Body of pancreas (tissue), 4 donors: ENCODE results near the gene IFNAR1. TPM values are rescaled to one million over a fixed set of nuclear protein-coding genes. Genes with fewer than 3 reads are reported as not detected.

ENCODE experiments used
- ATAC-seq: fragments of 150-250 bp; one replicate; pipeline ENCODE4 v1.9.1; 2016
- DNase-seq, 4 donors: peaks; one replicate each; pipeline ENCODE4 v3.0.0-alpha.2; 2019
- H3K27ac ChIP-seq, 4 donors: fragments of 200-600 bp; sonication (generic); 1 replicate in 3 of 4; 2 replicates in 1 of 4; pipeline versions ENCODE4 v1.5.1 to v1.6.1; 2016 to 2019; ENCODE audit warnings: mild to moderate bottlenecking in 1 of 4, mixed read lengths in 1 of 4, moderate library complexity in 1 of 4
- H3K27me3 ChIP-seq, 2 donors: fragments of 200-600 bp; sonication (generic); one replicate each; pipeline ENCODE4 v1.6.0; 2016; ENCODE audit warnings: mild to moderate bottlenecking in 1 of 2
- H3K36me3 ChIP-seq, 2 donors: fragments of 200-600 bp; sonication (generic); replicated peaks in 1 of 2; 2 replicates each; pipeline ENCODE4 v1.5.1; 2016; ENCODE audit warnings: low read depth in 2 of 2; ENCODE audit not compliant: insufficient read depth in 1 of 2
- H3K4me1 ChIP-seq: fragments of 200-600 bp; sonication (generic); one replicate; pipeline ENCODE4 v1.6.0; 2016
- H3K4me3 ChIP-seq, 2 donors: fragments of 200-600 bp; sonication (generic); 1 replicate in 1 of 2; 2 replicates in 1 of 2; pipeline ENCODE4 v1.5.1; 2016 to 2019
- H3K9me3 ChIP-seq, 3 donors: fragments of 200-600 bp; sonication (generic); 1 replicate in 2 of 3; 2 replicates in 1 of 3; pipeline ENCODE4 v1.5.1; 2016
- POLR2A ChIP-seq, 3 donors: fragments of 450-650 bp; IDR thresholded peaks; one replicate each; pipeline ENCODE4 v1.6.1; 2016; ENCODE audit warnings: antibody characterized with exemption in 3 of 3, mild to moderate bottlenecking in 2 of 3
- WGBS, 2 donors: methylation state at CpG; one replicate each; pipeline ENCODE4 v1.1.5; 2017; 5-methylcytosine and 5-hydroxymethylcytosine counted together
- intact Hi-C: fragments of 100-400 bp; cut with DNase I; formaldehyde crosslinking; loops from one replicate; pipeline ENCODE4 v1.15.1; 2023
- total RNA-seq, 2 donors: library from RNA; depleted of rRNA; stranded (reverse); fragments of >200 nt; gene quantifications; one replicate each; pipeline ENCODE4 v1.1.0, GENCODE V29; 2016
- TF ChIP-seq, protein P1 (sequence below), 7 experiments: fragments of 450-650 bp in 4 of 7; fragments of 200-600 bp in 3 of 7; sonication (generic) in 3 of 7; IDR thresholded peaks; one replicate each; pipeline ENCODE4 v1.5.1; 2016 to 2019; ENCODE audit warnings: antibody characterized with exemption in 7 of 7

The IFNAR1 gene
- total RNA-seq, 2 donors from 2014 or later, result 14.2 to 17.9 TPM

DNA sequence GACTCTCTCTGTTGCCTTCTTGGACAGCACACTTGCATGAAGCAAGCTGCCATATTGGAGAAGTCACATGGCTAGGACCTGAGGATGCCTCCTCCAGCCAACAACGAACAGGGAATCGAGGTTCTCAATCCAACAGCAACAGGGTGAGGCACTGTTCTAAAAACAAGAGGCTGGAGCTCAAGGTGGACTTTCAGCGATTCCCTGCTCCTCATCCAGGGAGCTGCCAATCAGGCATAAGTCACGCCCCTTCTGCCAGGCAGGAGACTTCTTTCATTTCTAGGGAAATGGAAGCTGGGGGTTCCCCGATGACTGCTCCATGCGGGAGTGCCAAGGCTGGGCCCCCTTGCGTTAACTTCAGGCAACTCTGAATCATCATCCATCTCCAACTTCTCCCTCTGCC, 22.7 kb upstream of the IFNAR1 start:
- H3K36me3 ChIP-seq, result peaks cover 0 to under 1% of the 10 kb centered on the region in 2 donors
- no peak overlapping the region for H3K4me3 ChIP-seq
- peaks cover 10% of the 10 kb centered on the region for H3K4me1 ChIP-seq
- WGBS, 2 donors, result 78 to 85% methylated on average over 7 of the region's 7 CpGs
- ATAC-seq, result no peak
- DNase-seq, result peak in 1 of 4 donors; percentile 3
- no peak for TF ChIP-seq POLR2A (IDR thresholded peaks at IDR 0.05)
- TF ChIP-seq, protein P1, sequence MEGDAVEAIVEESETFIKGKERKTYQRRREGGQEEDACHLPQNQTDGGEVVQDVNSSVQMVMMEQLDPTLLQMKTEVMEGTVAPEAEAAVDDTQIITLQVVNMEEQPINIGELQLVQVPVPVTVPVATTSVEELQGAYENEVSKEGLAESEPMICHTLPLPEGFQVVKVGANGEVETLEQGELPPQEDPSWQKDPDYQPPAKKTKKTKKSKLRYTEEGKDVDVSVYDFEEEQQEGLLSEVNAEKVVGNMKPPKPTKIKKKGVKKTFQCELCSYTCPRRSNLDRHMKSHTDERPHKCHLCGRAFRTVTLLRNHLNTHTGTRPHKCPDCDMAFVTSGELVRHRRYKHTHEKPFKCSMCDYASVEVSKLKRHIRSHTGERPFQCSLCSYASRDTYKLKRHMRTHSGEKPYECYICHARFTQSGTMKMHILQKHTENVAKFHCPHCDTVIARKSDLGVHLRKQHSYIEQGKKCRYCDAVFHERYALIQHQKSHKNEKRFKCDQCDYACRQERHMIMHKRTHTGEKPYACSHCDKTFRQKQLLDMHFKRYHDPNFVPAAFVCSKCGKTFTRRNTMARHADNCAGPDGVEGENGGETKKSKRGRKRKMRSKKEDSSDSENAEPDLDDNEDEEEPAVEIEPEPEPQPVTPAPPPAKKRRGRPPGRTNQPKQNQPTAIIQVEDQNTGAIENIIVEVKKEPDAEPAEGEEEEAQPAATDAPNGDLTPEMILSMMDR (IDR thresholded peaks at IDR 0.05), result no peak
- no peaks in the 10 kb centered on the region for H3K27me3 ChIP-seq
- peak overlapping the region in 1 of 4 donors; percentile 58 for H3K27ac ChIP-seq
- no peaks in the 10 kb centered on the region for H3K9me3 ChIP-seq
- intact Hi-C loops, result no loop called here

DNA sequence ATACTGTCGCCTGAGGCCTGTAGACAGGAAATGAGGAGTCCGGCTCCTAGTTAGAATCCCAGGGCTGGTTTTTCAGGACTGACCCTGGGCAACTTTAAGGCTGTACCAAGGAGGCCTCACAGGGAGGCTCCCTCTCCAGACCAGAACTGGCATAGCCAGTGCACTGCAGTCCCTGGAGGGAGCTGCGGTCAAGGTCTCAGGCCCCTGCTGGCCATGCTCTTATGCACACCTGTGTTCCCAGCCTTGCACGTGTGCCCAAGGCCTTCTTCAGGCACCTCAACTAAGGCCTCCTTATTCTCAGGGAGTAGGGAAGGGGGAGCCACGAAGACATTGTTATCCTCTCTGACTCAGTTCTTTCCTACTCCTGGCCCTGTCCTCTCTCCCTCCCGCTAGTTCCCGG, 22.0 kb upstream of the IFNAR1 start:
- intact Hi-C loops, result no loop called here
- Histone ChIP-seq H3K4me3 (no peak overlapping the region), H3K9me3 (no peaks in the 10 kb centered on the region), H3K36me3 (no peaks in the 10 kb centered on the region), H3K4me1 (peaks cover 10% of the 10 kb centered on the region), H3K27me3 (no peaks in the 10 kb centered on the region), H3K27ac (no peak overlapping the region)
- DNase-seq, result peak in 1 of 4 donors; percentile 7
- 77 to 79% methylated on average over 7 of the region's 7 CpGs for WGBS, 2 donors
- no peak for ATAC-seq
- TF ChIP-seq POLR2A (IDR thresholded peaks at IDR 0.05), result no peak

DNA sequence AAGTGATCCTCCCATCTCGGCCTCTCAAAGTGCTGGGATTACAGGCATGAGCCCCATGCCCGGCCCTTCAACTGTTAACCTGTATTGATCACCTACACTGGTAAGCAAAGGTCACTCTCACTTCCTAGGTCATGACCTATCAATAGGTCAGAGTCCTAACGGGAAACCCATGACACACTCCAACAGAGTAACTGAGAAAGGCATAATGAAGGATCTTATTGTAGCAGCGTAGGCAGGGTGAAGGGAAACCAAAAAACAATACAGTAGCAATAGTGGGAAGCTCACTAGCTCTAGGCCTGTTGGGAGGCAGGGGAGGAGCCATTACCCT, 19.5 kb upstream of the IFNAR1 start:
- H3K36me3 ChIP-seq, result no peaks in the 10 kb centered on the region
- DNase-seq (no peak), ATAC-seq (no peak)
- no peak overlapping the region for H3K4me3 ChIP-seq
- peaks cover 10% of the 10 kb centered on the region for H3K4me1 ChIP-seq
- WGBS, 2 donors, result 83 to 85% methylated on average over 4 of the region's 4 CpGs
- intact Hi-C loops, result no loop called here
- H3K27me3 ChIP-seq, result no peaks in the 10 kb centered on the region
- H3K9me3 ChIP-seq, result no peaks in the 10 kb centered on the region
- no peak for TF ChIP-seq POLR2A (IDR thresholded peaks at IDR 0.05)
- TF ChIP-seq, protein P1 (IDR thresholded peaks at IDR 0.05), result no peak
- no peak overlapping the region for H3K27ac ChIP-seq

DNA sequence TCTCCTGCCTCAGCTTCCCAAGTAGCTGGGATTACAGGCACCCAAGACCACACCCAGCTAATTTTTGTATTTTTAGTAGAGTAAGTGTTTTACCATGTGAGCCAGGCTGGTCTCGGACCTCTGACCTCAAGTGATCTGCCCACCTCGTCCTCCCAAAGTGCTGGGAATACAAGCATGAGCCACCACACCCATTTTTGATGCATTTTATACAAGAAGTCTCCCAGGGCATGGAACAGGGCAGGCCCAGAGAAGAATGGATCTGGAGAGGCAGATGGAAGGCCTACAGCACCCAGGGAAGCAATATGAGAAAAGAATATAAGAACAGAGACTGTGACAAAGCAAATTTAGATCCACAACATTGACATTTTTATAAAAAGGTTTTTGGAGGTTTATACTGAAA, 18.8 kb upstream of the IFNAR1 start:
- Histone ChIP-seq H3K27me3 (no peaks in the 10 kb centered on the region), H3K4me1 (peaks cover 7% of the 10 kb centered on the region), H3K36me3 (no peaks in the 10 kb centered on the region), H3K4me3 (no peak overlapping the region), H3K9me3 (no peaks in the 10 kb centered on the region), H3K27ac (no peak overlapping the region)
- no peak for TF ChIP-seq POLR2A (IDR thresholded peaks at IDR 0.05)
- TF ChIP-seq, protein P1 (IDR thresholded peaks at IDR 0.05), result no peak
- no peak for ATAC-seq
- intact Hi-C loops, result no loop called here
- DNase-seq, result no peak
- 82 to 93% methylated on average over 2 of the region's 2 CpGs for WGBS, 2 donors

DNA sequence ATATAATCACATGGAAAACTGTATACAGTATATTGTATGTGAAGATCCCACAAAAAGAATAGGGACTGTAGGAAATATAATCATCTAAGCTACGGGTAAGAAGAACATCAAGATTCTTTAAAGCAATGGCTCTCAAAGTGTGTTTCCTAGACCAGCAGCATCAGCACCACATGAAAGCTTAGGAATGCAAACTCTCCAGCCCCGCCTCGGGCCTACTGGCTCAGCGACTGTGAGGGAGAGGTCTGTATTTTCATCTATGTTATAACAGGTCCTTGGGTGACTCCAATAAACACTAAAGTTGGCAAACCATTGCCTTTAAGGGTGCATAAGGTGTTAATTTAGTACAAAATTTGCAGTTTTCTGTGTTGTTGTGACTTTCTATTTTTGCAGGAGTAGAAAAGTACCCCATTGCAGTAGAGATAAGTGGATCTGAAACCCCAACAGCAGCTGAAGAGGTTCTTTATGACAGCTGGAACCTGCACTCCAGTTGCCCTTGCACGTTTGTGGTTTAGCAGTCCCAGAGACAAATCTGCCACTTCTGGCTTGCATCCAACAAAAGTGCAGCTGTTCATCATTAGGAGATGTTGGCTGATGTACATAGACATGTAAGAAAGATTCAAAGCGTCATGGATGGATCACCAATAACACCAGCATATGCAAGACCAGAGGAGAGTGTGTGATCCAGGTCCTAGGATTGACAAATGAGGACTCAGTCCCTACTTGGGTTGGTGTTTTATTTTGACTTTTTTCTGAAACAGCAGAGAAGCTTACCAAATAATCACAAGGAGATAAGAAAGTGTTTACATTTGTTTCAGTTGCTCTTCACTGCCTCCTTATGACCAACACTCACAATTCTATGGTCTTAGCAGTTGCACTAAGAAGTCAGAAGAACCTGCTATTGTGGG, 15.9 kb upstream of the IFNAR1 start:
- WGBS, 2 donors, result 52 to 58% methylated on average over 6 of the region's 6 CpGs
- Histone ChIP-seq H3K4me3 (no peak overlapping the region), H3K27me3 (no peaks in the 10 kb centered on the region), H3K36me3 (no peaks in the 10 kb centered on the region), H3K4me1 (no peaks in the 10 kb centered on the region), H3K27ac (no peak overlapping the region), H3K9me3 (no peaks in the 10 kb centered on the region)
- ATAC-seq, result no peak
- TF ChIP-seq POLR2A (IDR thresholded peaks at IDR 0.05), result no peak
- TF ChIP-seq, protein P1 (IDR thresholded peaks at IDR 0.05), result no peak
- DNase-seq, result peak in 1 of 4 donors; percentile 6
- intact Hi-C loops, result no loop called here
